Fibroblast of the aortic adventitia (primary cell): ENCODE results near the gene DNAH3. TPM values are rescaled to one million over a fixed set of nuclear protein-coding genes. Genes with fewer than 3 reads are reported as not detected.

Experiments
- DNase-seq: peaks from one replicate; pipeline ENCODE4 v3.0.0-alpha.2; 2010; ENCODE audit warnings: low read depth
- H3K4me3 ChIP-seq: 2 replicates; pipeline ENCODE4 v1.5.1; 2011; ENCODE audit warnings: low read depth, mild to moderate bottlenecking, control low read depth, low read length, moderate library complexity
- CTCF ChIP-seq: IDR thresholded peaks from 2 replicates; pipeline ENCODE4 v1.5.1; 2011; ENCODE audit warnings: mild to moderate bottlenecking, low read length, control low read depth, inconsistent platforms; ENCODE audit not compliant: insufficient read depth
- total RNA-seq: library from RNA; depleted of rRNA; stranded (reverse); fragments of >200 nt; gene quantifications from 2 replicates; pipeline ENCODE4 v1.2.3, GENCODE V29; 2012; ENCODE audit warnings: low replicate concordance

The DNAH3 gene
- total RNA-seq, 1 donor: not detected

GRCh38 chr16:21078563-21078962, 72.1 kb downstream of the DNAH3 start:
- no peak for TF ChIP-seq CTCF
- no peak for DNase-seq
- H3K4me3 ChIP-seq: no peak overlapping the region

- DNase-seq: no peak
- no peak for TF ChIP-seq CTCF
- H3K4me3 ChIP-seq: no peak overlapping the region
Measured at GRCh38 chr16:21076186-21076883, 74.3 kb downstream of the DNAH3 start.

GRCh38 chr16:21075252-21075651, 75.4 kb downstream of the DNAH3 start:
- DNase-seq: peak; percentile 6
- no peak for TF ChIP-seq CTCF
- H3K4me3 ChIP-seq: no peak overlapping the region

- no peak overlapping the region for H3K4me3 ChIP-seq
- no peak for DNase-seq
- TF ChIP-seq CTCF: no peak
Measured at GRCh38 chr16:21072976-21073375, 77.7 kb downstream of the DNAH3 start.

GRCh38 chr16:21071741-21072140, 78.9 kb downstream of the DNAH3 start:
- no peak overlapping the region for H3K4me3 ChIP-seq
- no peak for TF ChIP-seq CTCF
- no peak for DNase-seq

GRCh38 chr16:21070564-21070963, 80.1 kb downstream of the DNAH3 start:
- no peak for DNase-seq
- no peak for TF ChIP-seq CTCF
- H3K4me3 ChIP-seq: no peak overlapping the region

- DNase-seq: no peak
- TF ChIP-seq CTCF: no peak
- H3K4me3 ChIP-seq: no peak overlapping the region
Measured at GRCh38 chr16:21069986-21070385, 80.7 kb downstream of the DNAH3 start.
